Measurements from ENCODE around the gene LIF. TPM values are rescaled to one million over a fixed set of nuclear protein-coding genes. Genes with fewer than 3 reads are reported as not detected.

LIF gene
- total RNA-seq, 1 donor from 2014 or later = 2.3 TPM

DNA sequence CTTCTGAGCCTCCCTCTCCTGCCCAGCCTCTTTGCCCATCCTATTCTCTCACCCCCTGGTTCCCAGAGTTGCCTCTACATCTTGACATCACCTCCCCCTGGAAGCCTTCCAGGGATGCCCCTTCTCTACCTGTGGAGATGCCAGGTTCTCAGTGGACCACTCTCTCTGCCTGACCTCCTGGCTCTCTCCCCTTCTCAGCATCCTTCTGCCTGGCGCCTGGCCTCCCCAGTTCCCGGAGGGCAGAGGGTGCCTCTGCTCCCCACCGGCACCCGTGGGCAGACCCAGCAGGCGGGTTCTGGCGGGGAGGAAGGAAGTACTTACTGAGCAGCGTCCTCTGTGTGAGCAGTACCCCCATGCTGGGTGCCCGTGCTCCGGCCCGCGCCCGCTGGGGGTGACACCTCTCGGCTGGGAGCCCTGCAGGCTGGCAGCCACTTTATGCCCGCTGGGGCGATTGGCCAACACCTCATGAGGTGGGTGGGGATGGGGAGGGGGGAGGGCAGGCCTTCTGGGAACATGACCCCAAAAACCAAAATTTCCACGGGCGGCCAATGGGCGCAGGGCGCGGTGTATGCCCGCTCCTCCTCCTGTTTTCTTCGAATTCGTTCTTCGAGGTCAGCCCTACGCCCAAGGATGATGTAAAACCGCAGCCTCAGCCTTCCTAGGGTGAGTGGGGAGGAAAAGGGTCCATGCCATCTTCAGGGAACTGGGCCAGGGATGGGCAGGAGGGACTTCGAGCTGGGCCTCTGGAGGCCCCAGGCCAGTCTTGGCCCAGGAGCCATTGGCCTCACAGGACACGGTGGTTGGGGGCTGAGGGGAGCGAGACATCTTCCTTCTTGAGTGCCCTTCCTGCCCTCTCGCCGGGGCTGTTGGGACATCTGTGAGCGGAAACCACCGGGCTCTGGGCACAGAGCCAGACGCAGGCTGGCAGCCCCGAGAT, 20.2 kb upstream of the LIF start, which contains the start of gene OSM:
OSM (minus strand) TSS at position 407 of the 937 bp plus-strand sequence; CDS start at position 355, 52 bp downstream.
- Mint-ChIP-seq H3K36me3 (ENCODE audit: insufficient read depth) (no peaks in the 10 kb centered on the region), H3K4me3 (ENCODE audit: low read depth) (no peak within 1 kb of the TSS), H3K9me3 (ENCODE audit: low read depth) (no peaks in the 10 kb centered on the region), H3K27me3 (peaks cover 16% of the 10 kb centered on the region), H3K4me1 (ENCODE audit: low read depth) (no peaks in the 10 kb centered on the region), H3K27ac (no peak within 1 kb of the TSS)
- TF ChIP-seq, protein P1, sequence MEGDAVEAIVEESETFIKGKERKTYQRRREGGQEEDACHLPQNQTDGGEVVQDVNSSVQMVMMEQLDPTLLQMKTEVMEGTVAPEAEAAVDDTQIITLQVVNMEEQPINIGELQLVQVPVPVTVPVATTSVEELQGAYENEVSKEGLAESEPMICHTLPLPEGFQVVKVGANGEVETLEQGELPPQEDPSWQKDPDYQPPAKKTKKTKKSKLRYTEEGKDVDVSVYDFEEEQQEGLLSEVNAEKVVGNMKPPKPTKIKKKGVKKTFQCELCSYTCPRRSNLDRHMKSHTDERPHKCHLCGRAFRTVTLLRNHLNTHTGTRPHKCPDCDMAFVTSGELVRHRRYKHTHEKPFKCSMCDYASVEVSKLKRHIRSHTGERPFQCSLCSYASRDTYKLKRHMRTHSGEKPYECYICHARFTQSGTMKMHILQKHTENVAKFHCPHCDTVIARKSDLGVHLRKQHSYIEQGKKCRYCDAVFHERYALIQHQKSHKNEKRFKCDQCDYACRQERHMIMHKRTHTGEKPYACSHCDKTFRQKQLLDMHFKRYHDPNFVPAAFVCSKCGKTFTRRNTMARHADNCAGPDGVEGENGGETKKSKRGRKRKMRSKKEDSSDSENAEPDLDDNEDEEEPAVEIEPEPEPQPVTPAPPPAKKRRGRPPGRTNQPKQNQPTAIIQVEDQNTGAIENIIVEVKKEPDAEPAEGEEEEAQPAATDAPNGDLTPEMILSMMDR (IDR thresholded peaks at IDR 0.05; ENCODE audit: unreplicated experiment) = no peak
- DNase-seq (ENCODE audit: low spot score, unreplicated experiment) = no peak

DNA sequence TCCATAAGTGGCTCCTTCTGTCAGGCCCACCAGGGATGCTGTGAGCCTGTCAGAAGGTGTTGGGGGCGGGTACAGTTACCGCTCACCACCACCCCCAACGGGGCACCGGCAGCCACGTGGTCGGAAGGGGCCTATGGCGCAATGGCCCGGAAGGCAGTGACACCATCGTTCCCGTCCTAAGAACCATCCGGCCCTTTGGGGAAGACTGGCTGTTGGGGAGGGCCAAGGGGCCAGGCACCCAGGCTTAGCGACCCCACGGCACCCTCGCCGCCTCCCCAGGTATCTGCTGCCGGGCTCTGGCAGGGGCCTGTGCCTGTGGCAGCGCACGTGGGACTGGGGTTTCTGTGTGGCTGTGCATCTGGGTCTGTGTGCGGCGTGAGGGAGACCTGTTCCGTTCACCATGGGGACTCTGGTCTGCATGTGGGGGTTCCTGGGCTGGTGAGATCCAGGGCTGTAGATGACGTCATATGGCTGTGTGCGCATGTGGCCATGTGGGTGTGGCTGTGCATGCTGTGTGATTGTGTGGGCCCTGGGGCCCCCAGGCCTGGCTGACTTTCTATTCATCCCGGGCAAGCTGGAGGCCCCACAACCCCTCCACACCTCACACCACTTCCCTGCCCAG, 19.4 kb upstream of the LIF start:
- DNase-seq (ENCODE audit: low spot score, unreplicated experiment) = no peak
- no peaks in the 10 kb centered on the region for H3K9me3 Mint-ChIP-seq (ENCODE audit: low read depth)
- TF ChIP-seq, protein P1 (IDR thresholded peaks at IDR 0.05; ENCODE audit: unreplicated experiment) = no peak
- H3K27ac Mint-ChIP-seq = no peak overlapping the region
- H3K36me3 Mint-ChIP-seq (ENCODE audit: insufficient read depth) = no peaks in the 10 kb centered on the region
- peaks cover 15% of the 10 kb centered on the region for H3K27me3 Mint-ChIP-seq
- H3K4me1 Mint-ChIP-seq (ENCODE audit: low read depth) = no peaks in the 10 kb centered on the region
- no peak overlapping the region for H3K4me3 Mint-ChIP-seq (ENCODE audit: low read depth)

DNA sequence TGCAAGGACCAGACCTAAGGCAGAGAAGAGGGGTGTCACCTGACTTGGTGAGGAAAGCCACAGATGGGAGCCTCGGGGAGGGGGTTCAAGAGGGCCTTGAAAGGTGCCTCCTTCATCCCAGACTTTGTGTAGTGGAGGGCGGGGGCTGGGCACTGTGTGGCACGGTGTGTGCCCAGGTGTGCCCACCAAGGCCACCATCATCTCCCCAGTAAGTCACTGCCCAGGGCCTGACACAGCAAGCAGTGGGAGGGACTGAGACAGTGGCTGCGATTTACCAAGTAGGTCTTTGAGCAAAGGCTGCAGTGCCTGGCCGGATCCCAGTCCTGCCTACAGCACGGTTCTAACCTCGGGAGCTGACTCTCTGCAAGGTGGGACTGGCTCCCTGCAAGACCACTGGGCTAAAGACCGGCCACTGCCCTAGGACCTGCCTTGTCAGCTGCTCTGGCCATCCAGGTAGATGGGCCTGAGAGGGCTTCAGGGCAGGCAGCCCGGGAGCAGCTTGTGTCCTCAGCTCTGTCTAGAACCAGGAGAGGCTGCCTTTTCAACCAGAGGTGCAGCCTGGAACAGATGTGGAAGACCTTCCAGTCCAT, 18.7 kb upstream of the LIF start:
- Mint-ChIP-seq H3K36me3 (ENCODE audit: insufficient read depth) (no peaks in the 10 kb centered on the region), H3K27me3 (peaks cover 15% of the 10 kb centered on the region), H3K4me3 (ENCODE audit: low read depth) (no peak overlapping the region), H3K4me1 (ENCODE audit: low read depth) (no peaks in the 10 kb centered on the region), H3K27ac (no peak overlapping the region), H3K9me3 (ENCODE audit: low read depth) (no peaks in the 10 kb centered on the region)
- DNase-seq (ENCODE audit: low spot score, unreplicated experiment) = no peak
- TF ChIP-seq, protein P1 (IDR thresholded peaks at IDR 0.05; ENCODE audit: unreplicated experiment) = no peak

DNA sequence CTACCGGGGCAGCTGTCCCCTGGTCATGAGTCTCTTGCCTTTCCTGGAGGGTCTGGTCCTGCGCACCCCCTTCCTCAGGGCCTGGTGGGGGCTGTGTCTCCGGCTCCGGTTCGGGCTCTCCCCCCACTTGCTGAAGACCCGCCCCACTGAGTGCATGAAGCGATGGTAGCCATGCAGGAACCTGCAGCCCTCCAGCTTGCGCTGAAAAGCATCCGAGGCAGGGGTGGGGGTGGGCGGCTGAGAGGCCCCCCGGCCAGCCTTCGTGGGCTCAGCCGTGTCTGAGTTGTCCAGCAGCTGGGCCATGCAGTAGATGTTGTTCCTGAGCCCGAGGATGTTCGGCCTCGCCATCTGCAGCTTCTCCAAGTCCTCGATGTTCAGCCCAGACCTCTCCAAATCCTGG, 17.3 kb upstream of the LIF start:
- Mint-ChIP-seq H3K27me3 (peaks cover 23% of the 10 kb centered on the region), H3K4me1 (ENCODE audit: low read depth) (no peaks in the 10 kb centered on the region), H3K9me3 (ENCODE audit: low read depth) (no peaks in the 10 kb centered on the region), H3K36me3 (ENCODE audit: insufficient read depth) (no peaks in the 10 kb centered on the region), H3K27ac (no peak overlapping the region), H3K4me3 (ENCODE audit: low read depth) (no peak overlapping the region)
- DNase-seq (ENCODE audit: low spot score, unreplicated experiment) = no peak
- TF ChIP-seq, protein P1 (IDR thresholded peaks at IDR 0.05; ENCODE audit: unreplicated experiment) = no peak

Measured in progenitor cell of endocrine pancreas (in vitro differentiated cells).